RPMI8226 (cell line): Measurements from ENCODE around the gene TNFRSF13B.

Experiments
- DNase-seq: peaks from one replicate; pipeline ENCODE4 v3.0.0-alpha.2; 2015

Gene TNFRSF13B

DNA sequence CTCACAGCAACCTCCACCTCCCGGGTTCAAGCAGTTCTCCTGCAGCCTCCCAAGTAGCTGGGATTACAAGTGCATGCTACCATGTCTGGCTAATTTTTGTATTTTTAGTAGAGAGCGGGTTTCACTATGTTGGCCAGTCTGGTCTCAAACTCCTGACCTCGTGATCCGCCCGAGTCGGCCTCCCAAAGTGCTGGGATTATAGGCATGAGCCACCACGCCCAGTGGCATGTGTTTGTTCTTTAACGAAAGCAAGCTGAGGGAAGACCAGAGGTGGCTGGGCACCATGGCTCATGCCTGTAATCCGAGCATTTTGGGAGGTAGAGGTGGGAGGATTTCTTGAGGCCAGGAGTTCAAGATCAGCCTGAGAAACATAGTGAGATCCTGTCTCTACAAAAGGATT is 18.1 kb downstream of the TNFRSF13B start:
- DNase-seq, result no peak

DNA sequence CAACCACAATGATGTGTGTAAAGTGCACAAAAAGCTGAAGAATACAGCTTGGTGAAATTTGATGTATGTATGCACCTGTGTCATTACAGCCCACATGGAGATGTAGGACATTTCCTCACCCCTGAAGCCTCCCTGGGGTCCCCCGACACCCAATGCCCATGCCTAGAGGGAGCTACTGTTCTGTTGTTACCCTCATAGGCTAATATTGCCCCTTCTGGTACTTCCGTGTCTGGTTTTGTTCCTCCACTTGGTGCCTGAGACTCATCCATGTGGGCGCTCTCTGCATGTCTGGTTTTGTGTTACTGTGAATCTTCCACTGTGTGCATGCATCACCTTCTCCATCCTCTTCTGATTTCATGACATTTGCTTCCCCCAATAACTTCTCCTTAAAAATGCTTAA is 18.6 kb downstream of the TNFRSF13B start:
- DNase-seq, result no peak

DNA sequence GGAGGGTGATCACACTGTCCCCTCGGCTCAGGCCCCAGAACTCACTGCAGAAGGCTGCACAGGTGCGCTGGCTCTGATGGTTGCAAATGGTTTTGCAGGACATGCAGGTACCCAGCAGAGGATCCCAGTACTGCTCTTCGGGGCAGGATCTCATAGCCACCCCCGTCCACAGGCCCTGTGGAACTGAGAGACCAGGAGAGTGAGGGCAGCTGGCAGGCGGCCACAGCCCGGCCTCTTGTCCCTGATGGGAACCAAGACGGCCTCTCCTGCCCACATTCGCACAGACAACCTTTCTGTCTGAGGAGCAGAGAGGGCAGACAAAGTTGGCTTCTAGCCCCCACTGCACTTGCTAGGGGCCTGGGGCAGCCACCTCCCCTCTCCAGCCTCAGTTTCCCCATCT is 19.5 kb downstream of the TNFRSF13B start:
- no peak for DNase-seq

DNA sequence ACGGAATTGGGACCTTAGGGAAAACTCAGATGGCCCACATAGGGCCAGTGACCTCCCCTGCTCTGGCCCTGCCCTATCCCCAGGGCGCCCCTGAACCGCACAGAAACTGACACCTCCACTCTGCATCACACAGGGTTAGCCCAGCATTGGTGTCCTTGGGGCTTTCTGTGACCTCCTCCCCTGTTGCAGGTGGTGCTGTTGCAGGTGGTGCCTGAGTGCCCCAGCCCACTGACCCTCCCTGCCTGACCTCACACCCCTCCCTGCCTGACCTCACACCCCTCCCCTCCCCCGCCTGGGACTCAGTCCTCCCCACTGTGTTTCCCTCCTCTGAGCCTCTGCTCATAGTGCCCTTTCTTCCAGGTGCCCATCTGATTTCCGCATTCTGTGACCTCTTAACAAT is 21.4 kb downstream of the TNFRSF13B start:
- no peak for DNase-seq

DNA sequence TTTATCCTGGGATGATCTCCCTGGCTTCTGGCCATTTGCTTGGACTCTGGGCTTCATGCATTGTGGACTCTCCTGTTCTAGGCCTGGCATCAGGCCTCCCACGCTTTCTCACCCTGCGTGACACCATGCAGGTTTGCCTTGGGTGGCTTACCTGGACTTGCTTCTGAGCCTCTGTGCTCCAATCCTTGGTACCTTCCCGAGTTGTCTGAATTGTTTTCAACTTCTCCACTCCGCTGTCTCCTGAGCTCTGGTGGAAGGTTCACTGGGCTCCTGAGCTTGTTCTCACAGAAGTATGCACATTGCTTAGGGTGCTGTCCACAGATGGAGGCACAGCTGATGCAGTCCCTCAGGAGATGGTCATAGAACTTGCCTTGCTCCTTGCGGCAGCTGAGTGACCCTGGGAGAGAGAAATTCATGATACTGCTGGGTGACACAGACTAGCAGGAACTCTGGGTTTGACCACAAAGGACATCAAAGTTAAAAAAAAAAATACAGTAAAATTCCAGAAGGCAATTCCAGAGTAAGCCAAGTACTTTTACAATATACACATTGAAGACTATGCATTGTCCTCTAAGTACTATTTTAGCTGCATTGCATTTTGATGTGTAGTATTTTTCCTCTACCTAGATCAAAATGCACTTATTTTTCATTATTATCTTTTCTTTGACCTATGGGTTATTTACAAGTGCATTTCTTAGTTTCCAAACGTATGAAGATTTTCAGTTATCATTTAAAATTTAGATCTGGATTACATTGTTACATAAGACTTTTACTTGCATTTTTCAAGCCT is 23.1 kb downstream of the TNFRSF13B start:
- no peak for DNase-seq

- DNase-seq, result no peak
These were observed 24.4 kb downstream of the TNFRSF13B start for GRCh38 chr17:16947470-16947869.

DNA sequence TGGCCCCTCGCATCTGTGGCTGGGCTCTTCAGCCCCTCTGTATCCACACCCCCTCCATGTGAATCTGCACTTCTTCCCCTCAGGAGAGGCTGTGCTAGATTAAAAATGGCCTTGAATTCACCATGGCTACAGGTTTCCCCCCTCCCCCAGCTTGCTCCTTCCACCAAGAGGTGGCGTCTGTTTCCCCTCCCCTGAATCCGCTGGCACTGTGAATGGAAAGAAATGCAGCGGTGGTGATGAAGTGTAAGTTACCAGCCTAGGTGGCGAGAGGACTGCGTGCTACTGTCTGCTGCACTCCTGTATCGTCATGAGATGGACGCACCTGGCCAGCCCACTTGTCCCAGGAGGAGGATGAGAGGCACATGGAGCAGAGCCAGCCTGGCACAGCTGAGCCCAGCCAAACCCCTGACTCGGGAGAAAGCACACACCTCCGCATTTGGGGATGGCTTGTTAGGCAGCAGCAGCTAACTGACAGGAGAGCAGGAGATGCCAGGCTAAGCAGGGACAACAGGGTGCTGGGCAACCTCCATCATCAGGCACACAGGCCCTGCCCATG is 26.2 kb downstream of the TNFRSF13B start:
- no peak for DNase-seq

DNA sequence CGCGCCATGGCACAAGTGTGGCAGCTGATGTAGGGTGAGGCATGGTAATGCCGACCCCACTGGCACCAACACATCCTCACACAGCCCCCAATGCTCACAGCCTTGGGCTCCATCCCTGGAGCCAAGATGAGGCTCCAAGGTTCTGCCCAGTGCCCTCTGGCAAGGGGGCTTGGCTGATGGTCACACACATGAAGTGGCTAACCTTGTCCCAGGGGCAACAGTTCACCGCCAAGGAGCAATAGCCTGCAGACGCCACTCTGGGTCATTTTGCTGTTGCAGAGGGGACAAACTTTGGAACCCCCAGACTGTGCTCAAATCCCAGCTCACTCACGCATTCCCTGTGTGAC is 26.8 kb downstream of the TNFRSF13B start:
- no peak for DNase-seq

DNA sequence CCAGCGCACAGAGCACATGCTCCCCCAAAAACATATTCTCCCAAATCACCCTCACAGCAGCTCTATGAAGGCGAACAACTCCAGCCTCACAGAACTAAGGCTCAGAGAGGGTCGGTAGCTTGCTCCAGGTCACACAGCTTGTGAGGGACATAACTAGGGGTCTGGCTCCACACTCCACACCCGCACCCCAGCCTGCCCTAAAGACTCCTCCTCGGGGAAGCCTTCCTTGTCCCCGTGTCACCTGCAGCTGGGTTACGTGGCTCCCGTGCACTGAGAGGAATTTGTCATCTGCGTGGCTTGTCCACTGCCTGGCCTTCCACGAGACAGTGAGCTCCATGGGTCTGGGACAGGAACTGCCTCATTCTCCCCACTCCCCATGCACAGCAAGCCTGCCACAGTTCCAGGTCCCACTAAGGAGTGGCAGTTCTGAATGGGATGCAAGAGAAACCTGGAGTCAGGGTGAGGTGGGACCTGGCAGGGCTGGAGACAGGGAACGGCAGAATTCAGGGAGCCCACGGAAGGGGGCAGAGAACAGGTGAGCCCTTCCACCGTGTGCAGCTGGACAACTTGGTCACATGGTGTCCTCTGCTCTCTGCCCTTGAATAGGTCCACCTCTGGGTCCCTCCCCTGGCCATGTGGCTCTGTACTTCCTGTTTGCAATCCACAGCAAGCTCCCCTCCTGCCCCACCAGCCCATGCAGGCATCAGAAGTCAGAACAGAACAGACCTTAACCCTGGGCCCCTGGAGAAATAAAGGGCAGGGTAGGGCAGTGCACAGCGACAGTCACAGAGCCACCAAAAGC is 27.4 kb downstream of the TNFRSF13B start:
- DNase-seq, result no peak

GRCh38 chr17:16943541-16944333 is 28.2 kb downstream of the TNFRSF13B start:
- no peak for DNase-seq

DNA sequence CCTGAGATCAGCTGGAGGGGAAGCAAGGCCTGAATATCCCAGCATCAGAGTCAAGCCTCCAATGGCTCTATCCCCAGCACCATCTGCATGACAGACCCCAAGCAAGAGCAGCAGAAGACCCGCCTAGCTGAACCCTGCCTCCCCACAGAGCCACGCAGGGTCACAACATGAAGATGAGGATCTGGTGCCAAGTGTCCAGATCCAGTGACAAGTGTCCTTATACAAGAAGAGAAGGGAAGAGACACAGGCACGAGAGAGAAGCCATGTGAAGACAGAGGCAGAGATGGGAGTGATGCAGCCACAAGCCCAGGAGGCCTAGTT is 28.9 kb downstream of the TNFRSF13B start:
- DNase-seq, result no peak

- no peak for DNase-seq
These were observed 29.5 kb downstream of the TNFRSF13B start for GRCh38 chr17:16942141-16943031.

- no peak for DNase-seq
These were observed 30.6 kb downstream of the TNFRSF13B start for GRCh38 chr17:16941072-16942036.

- no peak for DNase-seq
These were observed 31.6 kb downstream of the TNFRSF13B start for GRCh38 chr17:16940116-16940881.

GRCh38 chr17:16939606-16940115 is 32.3 kb downstream of the TNFRSF13B start:
- no peak for DNase-seq

- DNase-seq, result no peak
These were observed 32.7 kb downstream of the TNFRSF13B start for GRCh38 chr17:16939208-16939576.

GRCh38 chr17:16938496-16939207 is 33.3 kb downstream of the TNFRSF13B start:
- no peak for DNase-seq

DNA sequence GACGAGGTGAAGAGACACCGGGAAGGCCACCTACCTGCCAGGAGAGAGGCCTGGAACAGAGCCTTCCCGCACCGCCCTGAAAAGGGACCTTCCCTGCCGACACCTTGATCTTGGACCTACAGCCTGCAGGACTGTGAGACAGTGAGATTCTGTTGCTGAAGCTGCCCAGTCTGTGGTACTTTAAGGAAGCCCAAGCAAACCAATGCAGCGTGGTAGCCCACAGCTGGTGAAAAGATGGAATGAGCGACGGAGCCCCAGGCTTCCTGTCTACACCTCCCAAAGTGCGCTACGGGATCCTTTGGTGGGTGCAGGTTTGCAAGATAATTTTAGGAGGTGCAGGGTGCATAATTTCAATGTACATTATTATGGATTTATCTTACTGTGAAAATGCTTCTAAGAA is 33.9 kb downstream of the TNFRSF13B start:
- no peak for DNase-seq

- DNase-seq, result no peak
These were observed 34.5 kb downstream of the TNFRSF13B start for GRCh38 chr17:16937431-16937830.
